NCI-H510A (cell line): Measurements from ENCODE around the gene NTF3.

Experiments used
- DNase-seq: peaks from one replicate; lab custom pipeline; 2025; lab: John Stamatoyannopoulos, UW

The NTF3 gene

DNA sequence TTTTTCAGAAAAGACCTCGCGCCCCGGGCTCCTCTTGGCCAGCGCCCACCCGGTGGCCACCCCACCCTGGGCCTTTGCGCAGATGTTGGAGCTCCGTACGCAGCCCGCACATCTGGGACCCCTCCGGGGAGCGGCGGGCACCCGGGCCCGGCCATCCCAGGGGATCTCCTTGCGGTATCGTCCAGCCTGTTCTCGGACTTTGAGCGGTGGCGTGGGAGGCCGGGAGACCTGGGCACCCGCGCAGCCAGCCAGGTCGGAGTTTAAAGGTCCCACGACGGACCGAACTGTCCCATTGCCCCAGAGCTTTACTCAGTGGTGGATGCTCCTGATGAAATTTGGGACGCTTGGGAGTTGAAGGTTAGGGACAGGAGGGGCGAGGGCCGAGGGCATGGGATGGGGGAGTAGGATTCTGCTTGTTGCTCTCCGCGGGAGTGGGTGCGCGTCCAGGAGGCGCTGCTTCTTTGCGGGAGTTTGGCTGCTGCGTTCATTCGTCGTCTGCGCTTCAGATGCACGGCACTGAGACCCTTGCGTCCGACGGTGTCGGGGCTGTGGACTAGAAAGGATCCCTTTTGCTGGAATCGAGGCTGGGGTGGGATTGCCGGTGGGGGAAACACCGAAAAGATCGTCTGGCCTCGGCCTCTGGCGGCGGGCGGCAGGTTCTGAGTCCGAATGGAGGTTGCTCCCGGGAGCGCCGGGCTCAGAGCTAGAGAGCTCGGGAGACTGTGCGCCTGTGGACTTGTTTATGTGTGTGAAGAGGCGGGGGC is 1.4 kb downstream of the NTF3 start:
- no peak for DNase-seq

GRCh38 chr12:5433845-5434646 is 2.1 kb downstream of the NTF3 start:
- no peak for DNase-seq

GRCh38 chr12:5434647-5435560 is 3.0 kb downstream of the NTF3 start:
- no peak for DNase-seq

DNA sequence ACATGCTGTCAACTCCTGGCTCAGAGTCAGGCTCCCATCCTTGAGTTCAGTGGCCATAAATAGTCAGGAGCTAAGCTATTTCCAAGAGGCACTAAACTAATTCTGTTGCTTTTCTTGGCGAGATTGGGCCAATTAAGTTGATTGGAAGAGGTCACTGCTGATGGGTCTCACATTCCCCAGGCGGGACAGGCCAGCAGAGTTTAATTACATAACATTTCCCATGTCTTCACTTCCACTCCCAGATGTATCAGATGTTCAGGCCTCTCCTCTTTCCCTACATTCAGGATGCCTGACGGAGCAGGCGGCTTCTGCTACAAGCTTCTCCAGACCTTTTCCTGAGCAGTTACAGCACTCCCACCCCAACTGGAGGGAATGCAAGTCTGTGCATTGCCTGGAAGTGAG is 5.3 kb downstream of the NTF3 start:
- DNase-seq = no peak

- no peak for DNase-seq
Observed at GRCh38 chr12:5437589-5437988, 5.7 kb downstream of the NTF3 start.

DNA sequence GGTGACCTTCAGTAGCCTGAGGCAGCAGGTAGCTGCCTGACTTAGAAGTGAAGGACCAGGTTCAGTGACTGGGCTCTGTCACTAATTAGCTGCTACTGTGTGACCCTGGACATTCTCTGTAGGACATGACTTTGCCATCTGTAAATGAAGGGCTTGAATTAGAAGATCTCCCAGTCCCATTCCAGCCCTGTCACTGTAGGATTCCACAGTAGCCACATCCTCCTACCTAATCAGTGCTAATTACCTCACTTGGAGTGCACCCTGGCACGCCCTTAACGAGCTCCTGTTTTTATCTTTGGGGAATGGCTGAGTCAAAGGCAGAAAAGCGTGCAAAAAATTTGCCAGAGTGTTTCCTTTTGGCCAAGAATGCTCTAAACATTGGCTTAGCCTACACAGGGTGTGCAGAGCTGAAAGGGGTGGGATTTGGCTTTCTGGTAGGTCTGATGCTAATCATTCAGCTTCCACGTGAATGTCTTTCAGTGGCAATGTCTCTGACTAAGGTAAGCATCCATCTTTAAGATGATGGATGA is 6.8 kb downstream of the NTF3 start:
- no peak for DNase-seq

GRCh38 chr12:5439371-5439771 is 7.5 kb downstream of the NTF3 start:
- DNase-seq = no peak

- DNase-seq = no peak
Observed at GRCh38 chr12:5439788-5440300, 7.9 kb downstream of the NTF3 start.

GRCh38 chr12:5440978-5441377 is 9.1 kb downstream of the NTF3 start:
- no peak for DNase-seq

GRCh38 chr12:5441497-5442236 is 9.8 kb downstream of the NTF3 start:
- no peak for DNase-seq

GRCh38 chr12:5442251-5443006 is 10.5 kb downstream of the NTF3 start:
- DNase-seq = no peak

DNA sequence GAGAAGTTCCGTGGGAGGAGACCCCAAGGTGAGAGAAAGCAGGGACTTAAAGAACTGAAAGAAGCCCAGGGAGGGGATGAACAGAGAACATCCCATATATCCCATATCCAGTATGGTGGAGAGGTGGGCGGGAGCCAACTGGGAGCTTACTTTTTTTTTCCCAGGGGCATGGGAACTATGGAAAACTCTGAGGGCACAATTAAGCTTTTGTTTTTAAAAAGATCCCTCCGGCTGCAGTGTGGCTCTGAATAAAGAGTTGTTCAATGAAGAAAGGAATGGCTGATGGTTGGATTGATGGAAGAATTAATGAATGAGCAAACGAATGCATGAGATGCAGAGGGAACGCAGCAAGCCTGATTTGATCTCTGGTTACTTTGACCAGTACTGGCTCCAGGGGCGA is 12.6 kb downstream of the NTF3 start:
- no peak for DNase-seq

DNA sequence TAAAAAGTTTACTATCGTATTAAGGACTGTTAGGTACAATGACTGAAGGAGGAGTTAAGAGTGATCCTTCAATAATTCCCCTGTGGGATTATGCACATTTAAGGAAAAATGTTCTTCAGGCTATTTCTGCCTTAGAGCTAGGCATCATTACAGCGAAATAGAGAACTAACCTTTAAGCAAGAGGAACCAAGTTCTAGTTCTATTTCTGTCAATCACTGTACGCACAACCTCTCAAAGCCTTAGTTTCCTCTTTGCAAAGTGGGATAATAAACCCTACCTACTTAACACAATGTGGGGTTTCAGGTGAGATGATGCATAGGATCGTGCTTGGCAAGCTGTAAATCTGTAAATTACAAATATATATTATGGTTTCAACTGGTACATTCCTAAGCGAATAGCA is 15.4 kb downstream of the NTF3 start:
- DNase-seq = no peak

- no peak for DNase-seq
Observed at GRCh38 chr12:5451251-5451650, 19.3 kb downstream of the NTF3 start.

DNA sequence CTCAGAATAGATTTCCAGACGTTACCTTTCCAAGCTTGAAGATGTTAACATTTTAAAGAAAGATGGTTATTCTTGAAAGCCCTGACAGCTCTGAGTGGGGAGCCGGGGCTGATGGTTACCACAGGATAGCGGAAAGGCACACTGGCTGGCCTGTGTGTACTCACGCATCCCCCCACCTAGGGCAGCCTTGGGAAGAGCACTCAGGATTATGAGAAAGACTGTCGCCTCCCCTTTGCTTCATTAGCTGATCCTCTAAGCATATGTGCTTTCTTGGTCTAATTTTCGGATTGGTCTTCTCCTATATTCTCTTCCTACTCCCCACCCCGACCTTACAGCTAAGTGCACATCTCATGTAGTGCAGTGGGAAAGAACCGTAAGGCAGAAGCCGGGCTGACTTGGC is 20.7 kb downstream of the NTF3 start:
- DNase-seq = no peak

DNA sequence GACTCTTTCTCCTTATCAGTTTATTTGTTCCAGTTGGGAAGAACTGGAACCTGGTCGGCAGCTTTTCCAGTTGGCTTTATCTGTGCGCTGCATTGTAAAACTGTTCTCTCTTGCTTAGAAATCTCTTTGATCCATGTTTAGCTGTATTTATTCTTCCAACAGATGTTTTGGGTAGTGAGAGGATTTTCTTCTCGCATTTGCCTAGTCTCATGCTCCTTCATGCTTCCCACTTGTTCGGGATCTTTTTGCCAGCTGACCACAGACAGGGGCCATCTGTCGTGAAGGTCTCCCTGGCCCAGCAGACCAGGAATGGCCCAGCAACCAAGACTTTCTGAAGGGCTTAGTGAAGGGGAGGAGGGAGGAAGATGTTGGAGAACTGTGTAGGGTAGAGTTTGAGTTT is 21.6 kb downstream of the NTF3 start:
- DNase-seq = no peak

DNA sequence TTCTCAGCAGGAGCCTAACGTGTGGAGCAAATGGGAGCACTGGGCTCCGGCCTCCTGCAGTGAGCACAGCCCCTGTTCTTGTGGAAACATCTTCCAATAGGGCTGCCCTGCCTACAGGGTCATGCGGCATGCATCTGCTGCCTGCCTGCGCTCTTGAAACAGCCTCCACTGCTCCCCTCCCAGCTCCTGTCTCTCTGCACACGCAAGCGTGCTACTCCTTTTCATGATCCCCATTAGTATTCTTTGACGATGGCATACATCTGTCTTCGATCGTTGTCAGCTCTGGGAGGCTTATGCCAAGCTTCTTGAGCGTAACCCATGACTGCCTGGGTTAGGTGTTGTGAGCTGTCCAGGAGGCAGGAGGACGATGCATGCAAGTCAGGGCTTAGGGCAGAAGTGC is 23.1 kb downstream of the NTF3 start:
- no peak for DNase-seq

- DNase-seq = no peak
Observed at GRCh38 chr12:5456030-5456429, 24.1 kb downstream of the NTF3 start.

- DNase-seq = no peak
Observed at GRCh38 chr12:5456906-5457305, 25.0 kb downstream of the NTF3 start.

DNA sequence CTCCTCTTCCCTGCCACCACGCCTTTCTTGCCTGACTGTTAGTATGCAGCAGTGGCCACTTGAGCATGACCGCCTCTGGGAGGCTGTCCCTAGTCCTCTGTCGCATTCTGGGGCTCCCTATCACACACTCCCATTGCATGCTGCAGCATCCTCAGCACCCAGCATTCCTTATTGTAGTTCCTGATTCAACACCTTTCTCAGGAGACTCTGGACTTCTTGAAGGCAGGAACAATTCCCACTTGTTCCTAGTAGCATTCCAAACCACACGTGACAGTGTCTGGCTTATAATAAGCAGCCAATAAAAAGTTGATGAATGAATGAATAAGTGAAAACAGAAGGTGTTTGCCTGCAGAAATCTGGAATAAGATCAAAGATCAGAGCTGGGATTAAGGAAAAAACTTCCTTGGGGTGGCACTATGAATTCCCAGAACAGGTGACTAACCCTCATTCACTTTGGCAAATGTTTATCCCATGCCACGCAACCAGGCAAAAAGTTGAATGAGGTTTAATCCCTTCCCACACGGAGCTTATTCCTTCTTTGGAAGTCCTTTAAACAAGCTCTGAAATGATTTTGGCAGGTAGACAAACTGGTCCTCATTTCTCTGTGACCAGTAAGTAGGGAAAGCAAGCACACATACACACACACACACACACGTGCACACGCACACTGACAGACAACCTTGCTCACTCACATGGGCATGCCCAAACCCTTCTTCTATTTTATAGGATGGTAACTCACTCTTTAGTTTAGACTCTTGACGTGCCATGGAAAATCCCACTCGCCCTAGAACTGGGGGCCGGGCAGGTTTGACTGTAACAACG is 26.5 kb downstream of the NTF3 start:
- no peak for DNase-seq
